ENCODE data around the gene NUP62CL. TPM values are rescaled to one million over a fixed set of nuclear protein-coding genes. Genes with fewer than 3 reads are reported as not detected.
"Not testable (repeated sequence)": the region's sequence is repeated elsewhere in the genome, so short reads cannot be mapped to it uniquely, and the experiment has no call there.

The NUP62CL gene
- total RNA-seq, 1 donor from 2014 or later: 0.51 TPM

GRCh38 chrX:107155621-107156430, 50.4 kb downstream of the NUP62CL start:
- DNase-seq (ENCODE audit: missing footprints); intact Hi-C loops (cut with DNase I); ATAC-seq: not testable (repeated sequence)

- ATAC-seq (no peak), DNase-seq (ENCODE audit: missing footprints) (no peak)
- intact Hi-C loops (cut with DNase I): no loop called here
Measured at GRCh38 chrX:107154787-107155620, 51.2 kb downstream of the NUP62CL start.

- no peak for ATAC-seq
Measured at GRCh38 chrX:107153005-107153404, 53.2 kb downstream of the NUP62CL start.

GRCh38 chrX:107146670-107147069, 59.6 kb downstream of the NUP62CL start:
- ATAC-seq (no peak), DNase-seq (ENCODE audit: missing footprints) (no peak)
- intact Hi-C loops (cut with DNase I): no loop called here

More at GRCh38 chrX:107153005-107153404, 53.2 kb downstream of the NUP62CL start:
- DNase-seq (ENCODE audit: missing footprints): no peak
- intact Hi-C loops (cut with DNase I): no loop called here

GRCh38 chrX:107135965-107136307, 70.3 kb downstream of the NUP62CL start:
- intact Hi-C loops (cut with DNase I): no loop called here
- DNase-seq (ENCODE audit: missing footprints) (no peak), ATAC-seq (no peak)

- intact Hi-C loops (cut with DNase I): no loop called here
- ATAC-seq (no peak), DNase-seq (ENCODE audit: missing footprints) (no peak)
Measured at GRCh38 chrX:107135049-107135964, 70.9 kb downstream of the NUP62CL start.

GRCh38 chrX:107123750-107124149, 82.5 kb downstream of the NUP62CL start:
- ATAC-seq: no peak
- no peak for DNase-seq (ENCODE audit: missing footprints)
- intact Hi-C loops (cut with DNase I): no loop called here

GRCh38 chrX:107119283-107119682, 87.0 kb downstream of the NUP62CL start:
- intact Hi-C loops (cut with DNase I): no loop called here
- ATAC-seq (no peak), DNase-seq (ENCODE audit: missing footprints) (no peak)

GRCh38 chrX:107118322-107119147, 87.7 kb downstream of the NUP62CL start, which contains the start of gene RBM41:
Gene RBM41 (minus strand): TSS chrX:107118822. CDS start chrX:107118773, 49 bp downstream.
- DNase-seq (ENCODE audit: missing footprints): peak; percentile 87
- ATAC-seq: peak; percentile 99
- intact Hi-C loops (cut with DNase I): no loop called here

- intact Hi-C loops (cut with DNase I): no loop called here
- no peak for DNase-seq (ENCODE audit: missing footprints)
- peak; percentile 20 for ATAC-seq
Measured at GRCh38 chrX:107117993-107118321, 88.3 kb downstream of the NUP62CL start.

- DNase-seq (ENCODE audit: missing footprints) (no peak), ATAC-seq (no peak)
- intact Hi-C loops (cut with DNase I): no loop called here
Measured at GRCh38 chrX:107107459-107107858, 98.8 kb downstream of the NUP62CL start.

- no peak for DNase-seq (ENCODE audit: missing footprints)
- intact Hi-C loops (cut with DNase I): no loop called here
- ATAC-seq: no peak
Measured at GRCh38 chrX:107102980-107103379, 103.3 kb downstream of the NUP62CL start.

GRCh38 chrX:107076158-107076557, 130.1 kb downstream of the NUP62CL start:
- DNase-seq (ENCODE audit: missing footprints) (no peak), ATAC-seq (no peak)
- intact Hi-C loops (cut with DNase I): no loop called here

Other genes starting within 250 kb of the NUP62CL start
- gene MORC4, start 206.2 kb downstream of the NUP62CL start, total RNA-seq: 2.8 TPM
- 16.0 TPM for gene RBM41, start 87.6 kb downstream of the NUP62CL start, total RNA-seq
- gene DNAAF6, start 178 bp upstream of the NUP62CL start, total RNA-seq: not detected
- not detected for gene FRMPD3, start 243.2 kb upstream of the NUP62CL start, total RNA-seq

All from Right ventricle myocardium inferior (tissue), 1 donor.